GM12892 (cell line): ENCODE data around the gene MXD3.

Source experiments
- POLR2A ChIP-seq: IDR thresholded peaks from 2 replicates; pipeline ENCODE4 v1.6.1; 2011; ENCODE audit warnings: low read depth, low read length, control low read depth
- TAF1 ChIP-seq: IDR thresholded peaks from 2 replicates; pipeline ENCODE4 v1.6.1; 2011; ENCODE audit warnings: low read depth, mild to moderate bottlenecking, control low read depth, low read length, borderline replicate concordance

DNA sequence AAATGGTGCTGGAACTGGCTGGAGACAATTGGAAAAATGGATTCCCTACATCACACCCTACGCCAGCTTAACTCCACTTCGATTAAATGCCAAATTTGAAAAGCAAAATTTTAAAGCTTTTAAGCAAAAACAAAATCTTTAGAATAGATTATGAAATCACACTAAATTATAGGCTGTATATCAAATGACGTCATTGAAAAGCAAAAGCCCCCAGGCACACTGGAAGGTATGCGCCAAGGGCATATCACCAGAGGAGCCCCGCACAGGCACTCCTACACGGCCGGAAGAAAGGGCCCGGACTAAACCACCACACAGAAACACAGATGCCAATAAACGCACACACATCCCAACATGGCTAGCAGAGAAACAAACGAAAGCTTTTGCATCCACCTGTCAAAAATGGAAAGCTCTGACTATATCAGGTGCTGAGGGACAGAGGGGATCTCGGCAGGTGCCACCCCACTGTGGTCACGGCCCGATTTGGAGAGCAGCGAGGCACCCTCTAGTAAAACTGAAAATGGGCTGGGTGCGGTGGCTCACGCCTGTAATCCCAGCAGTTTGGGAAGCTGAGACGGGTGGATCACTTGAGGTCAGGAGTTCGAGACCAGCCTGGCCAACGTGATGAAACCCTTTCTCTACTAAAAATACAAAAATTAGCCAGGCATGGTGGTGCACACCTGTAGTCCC, 17.0 kb upstream of the MXD3 start:
- no peak for TF ChIP-seq POLR2A
- no peak for TF ChIP-seq TAF1
